Posterior cingulate gyrus (tissue), 11 donors: Measurements from ENCODE around the gene SLX9.
"Not testable (repeated sequence)": the region's sequence is repeated elsewhere in the genome, so short reads cannot be mapped to it uniquely, and the experiment has no call there.

ENCODE experiments used
- DNase-seq, 10 donors: peaks; one replicate each; pipeline versions ENCODE4 v3.0.0 to v3.0.0-alpha.2; 2020 to 2021; ENCODE audit warnings: mixed read lengths in 3 of 10
- intact Hi-C: fragments of 100-400 bp; cut with DNase I; formaldehyde crosslinking; loops from one replicate; pipeline ENCODE4 v1.15.1; 2023

Gene SLX9

DNA sequence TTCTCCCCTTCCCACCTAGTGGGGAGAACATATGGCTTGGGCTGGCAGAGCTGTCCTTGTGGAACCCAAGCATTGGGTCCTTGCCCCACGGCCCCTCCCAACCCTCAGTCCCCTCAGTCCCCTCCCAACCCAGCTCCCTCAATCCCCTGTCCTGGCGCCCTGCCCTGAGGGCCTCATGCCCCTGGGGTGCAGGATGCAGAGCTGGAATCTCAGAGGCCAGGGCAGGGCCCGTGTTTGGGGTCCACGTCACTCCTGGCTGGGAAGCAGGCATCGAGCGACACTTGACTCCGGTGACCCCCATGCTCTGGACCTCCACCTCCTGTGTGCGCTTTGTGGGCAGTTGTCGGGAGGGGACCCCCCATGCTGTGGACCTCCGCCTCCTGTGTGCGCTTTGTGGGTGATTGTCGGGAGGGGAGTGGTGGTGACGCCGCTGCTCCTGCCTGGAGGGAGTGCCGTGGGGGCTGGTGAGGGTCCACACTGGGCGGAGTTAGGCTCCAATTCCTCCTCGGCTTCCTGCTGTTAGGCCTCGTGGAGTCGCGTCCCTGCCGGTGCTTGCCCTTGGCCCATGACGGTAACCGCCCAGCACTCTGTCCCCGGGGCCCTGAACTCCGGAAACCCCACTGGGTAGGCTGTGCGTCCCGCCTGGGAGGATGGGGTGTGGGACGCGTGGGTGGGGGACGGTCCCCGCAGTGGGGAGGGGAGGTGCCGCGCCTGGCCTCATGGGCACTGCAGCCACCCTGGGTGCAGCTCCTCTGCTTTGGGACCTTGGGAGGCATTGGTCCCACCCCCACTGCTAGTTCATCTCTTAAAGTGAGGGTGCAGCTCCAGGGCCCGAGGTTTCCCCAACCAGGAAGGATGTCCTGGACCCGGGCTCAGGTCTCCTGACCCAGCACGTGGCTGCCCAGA, 31.2 kb downstream of the SLX9 start:
- intact Hi-C loops, result no loop called here

GRCh38 chr21:44971672-44971995, 31.8 kb downstream of the SLX9 start:
- intact Hi-C loops, result no loop called here

More for the DNA sequence above, 31.2 kb downstream of the SLX9 start:
- no peak for DNase-seq

GRCh38 chr21:44972301-44972814, 32.5 kb downstream of the SLX9 start:
- intact Hi-C loops, result no loop called here
- DNase-seq, result no peak

More at GRCh38 chr21:44971672-44971995, 31.8 kb downstream of the SLX9 start:
- DNase-seq, result no peak

DNA sequence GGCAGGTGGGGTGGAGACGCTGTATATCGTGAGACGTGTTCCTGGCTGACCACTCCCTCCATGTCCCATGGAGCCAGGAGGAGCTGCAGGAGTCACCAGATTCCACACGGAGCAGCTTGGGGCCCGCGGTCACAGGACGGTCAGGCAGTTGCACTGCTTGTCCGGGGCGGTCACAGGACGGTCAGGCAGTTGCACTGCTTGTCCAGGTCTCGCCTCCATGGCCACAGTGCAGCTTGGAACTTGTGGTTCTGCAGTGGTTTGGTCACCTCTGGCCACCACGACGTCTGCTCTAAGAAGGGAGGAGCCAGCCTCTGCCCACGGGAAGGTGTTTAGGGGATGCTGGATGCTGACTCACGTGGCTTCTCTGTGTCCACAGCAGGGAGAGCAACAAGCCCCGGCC, 33.0 kb downstream of the SLX9 start:
- intact Hi-C loops, result no loop called here
- DNase-seq, result no peak

DNA sequence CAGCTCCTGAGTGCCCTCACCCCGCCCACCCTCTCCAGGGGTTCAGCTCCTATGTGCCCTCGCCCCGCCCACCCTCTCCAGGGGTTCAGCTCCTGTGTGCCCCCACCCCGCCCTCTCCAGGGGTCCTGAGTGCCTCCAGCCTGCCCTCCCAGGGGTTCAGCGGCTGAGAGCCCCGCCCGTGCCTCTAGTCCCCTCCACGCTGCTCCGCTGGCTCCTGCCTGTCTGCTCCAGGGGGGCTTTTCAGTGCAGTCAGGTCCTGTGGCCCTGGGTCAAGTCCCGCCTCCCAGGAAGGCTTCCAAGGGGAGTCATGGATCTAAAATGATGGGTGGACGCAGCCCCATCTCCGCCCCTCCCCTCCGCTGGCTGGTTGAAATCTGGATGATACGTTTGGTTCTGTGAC, 33.8 kb downstream of the SLX9 start:
- no peak for DNase-seq
- intact Hi-C loops, result no loop called here

DNA sequence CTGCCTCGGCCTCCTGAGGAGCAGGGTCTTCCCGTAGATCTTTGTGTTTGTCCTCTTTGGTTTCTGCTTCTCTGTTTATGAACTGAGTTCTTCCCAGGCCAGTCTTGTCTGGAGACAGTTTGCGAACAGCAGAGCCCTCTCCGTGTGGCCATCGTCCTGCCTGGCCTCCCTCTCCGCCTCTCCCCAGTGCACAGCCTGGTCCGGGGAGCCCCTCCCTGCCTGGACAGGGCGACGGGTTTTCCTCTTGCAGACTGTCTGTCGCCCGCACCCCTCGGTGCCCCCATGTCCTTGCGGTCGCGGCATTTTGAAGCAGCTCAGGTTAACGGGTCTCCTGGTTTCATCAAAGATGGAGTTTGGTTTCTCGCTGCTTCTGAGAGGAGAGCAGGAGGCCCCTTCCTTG, 34.8 kb downstream of the SLX9 start:
- DNase-seq, result no peak
- intact Hi-C loops, result no loop called here

DNA sequence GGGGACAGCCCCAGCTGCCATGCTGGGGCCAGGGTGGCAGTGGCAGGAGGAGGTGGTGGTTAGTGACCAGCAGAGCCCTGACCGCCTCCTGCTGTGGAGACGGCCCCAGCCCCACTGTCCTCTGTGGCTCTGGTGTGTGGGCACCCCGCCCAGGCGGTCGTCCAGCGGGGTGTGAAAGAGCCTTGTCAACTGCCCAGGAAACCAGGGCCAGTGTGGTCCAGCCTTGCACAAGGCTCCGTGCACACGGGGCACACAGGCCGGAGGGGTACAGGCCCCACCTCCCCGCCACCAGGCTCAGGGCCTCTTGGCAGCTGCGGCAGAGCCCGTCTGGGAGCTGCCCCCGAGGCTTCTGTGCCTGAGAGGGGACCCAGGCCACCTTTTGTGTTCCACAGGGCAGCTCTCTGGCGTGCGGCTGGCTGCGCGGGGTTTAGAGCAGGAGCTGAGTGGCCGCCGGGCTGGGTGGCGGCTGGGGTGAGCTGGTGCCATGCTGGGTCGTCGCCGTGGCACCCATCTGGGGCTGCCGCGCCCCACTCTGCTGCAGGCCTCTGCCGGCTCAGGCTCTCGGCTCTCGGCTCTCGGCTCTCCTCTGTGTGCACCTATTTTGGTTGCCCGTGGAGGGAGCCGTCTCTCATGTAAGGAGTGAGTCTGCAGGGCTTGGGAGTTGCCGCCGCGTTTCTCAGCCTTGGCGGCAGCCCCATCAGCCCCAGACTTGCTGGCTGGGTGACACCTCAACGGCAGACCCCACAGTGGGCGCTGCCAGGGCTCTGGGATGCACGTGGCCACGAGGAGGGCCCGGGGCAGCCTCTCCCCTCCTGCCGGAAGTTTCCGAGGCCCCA, 36.1 kb downstream of the SLX9 start:
- DNase-seq, result no peak
- intact Hi-C loops, result no loop called here

DNA sequence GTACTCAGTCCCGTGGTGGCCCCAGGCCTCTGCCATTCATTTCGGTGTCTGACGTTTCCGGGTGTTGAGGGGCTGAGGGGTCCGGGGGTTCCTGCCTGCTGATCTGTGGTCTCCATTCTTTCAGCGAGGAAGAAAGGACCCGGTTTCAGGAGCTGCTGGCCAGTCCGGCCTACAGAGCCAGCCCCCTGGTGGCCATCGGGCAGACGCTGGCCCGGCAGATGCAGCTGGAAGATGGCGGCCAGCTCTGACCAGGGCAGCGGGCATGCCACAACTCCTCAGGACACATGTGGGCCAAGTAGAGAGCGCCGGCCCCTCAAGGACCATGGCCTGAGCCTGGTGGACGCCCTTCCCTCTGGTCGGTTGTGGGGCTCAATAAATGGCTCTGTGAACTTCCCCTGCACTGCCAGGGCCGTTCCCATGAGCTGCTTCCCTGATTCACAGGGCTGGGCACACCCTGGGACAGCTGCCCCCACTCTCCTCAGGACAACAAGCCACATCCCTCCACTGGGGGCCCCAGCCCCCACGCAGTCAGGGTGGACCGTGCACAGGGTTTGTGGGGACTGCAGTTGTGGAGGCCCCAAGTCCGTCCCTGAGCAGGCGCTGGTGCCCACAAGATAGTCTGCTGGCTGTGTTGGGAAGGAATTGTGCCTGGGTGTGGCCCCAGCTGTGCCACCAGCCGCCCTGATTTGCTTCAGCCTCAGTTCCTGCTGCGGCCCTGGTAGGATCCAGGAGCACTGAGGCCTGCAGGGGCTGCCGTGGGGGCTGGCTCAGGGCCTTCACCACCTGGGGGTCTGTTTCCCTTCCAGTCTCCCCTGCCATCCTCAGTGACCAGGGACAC, 36.9 kb downstream of the SLX9 start:
- intact Hi-C loops, DNase-seq: not testable (repeated sequence)

- no peak for DNase-seq
- intact Hi-C loops, result no loop called here
Observed at GRCh38 chr21:44977616-44978340, 37.9 kb downstream of the SLX9 start.

DNA sequence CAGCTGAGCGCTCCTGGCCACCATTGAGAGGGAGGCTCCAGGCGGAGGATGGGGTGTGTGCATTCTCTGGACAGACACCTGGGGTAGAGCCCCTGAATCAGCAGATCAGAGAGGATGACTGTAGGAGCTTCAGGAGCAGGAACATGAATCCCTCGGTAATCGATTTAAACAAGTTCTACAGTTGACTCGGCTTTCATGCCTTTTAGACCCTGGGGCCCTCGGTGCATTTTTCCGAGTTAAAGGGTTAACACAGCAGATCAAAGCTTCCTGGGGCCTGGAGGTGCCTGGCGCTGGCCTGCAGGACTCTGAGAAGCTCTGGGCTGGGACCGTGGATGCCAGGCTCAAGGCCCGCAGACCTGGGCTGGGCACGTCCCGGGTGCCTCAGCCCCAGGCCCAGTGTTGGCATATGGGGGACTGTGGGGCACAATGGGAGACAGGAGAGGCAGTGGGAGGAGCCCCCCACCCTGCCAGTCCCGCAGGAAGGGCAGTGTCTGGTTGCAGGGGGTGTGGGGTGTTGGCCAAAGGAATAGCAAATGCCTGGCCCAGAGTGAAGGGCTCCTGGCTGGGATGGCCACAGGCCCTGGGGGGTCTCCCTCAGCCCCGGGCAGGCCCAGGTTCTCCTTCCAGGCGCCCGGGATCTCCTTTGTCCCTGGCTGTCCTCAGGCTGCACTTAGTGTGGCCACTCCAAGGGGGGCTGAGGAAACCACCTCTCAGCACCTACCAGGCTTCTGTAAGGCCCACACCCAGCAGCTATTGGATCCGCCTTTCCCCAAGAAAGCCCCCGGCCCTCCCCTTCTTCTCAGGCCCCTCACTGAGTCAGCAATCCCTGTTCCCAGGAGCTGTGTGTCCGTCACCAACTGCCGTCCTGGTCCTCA, 40.1 kb downstream of the SLX9 start:
- no peak for DNase-seq
- intact Hi-C loops, result no loop called here

GRCh38 chr21:44980562-44981489, 41.0 kb downstream of the SLX9 start:
- intact Hi-C loops, result no loop called here
- peak in 3 of 10 donors; percentile 50 to 67 (median 52) for DNase-seq

GRCh38 chr21:44982558-44983250, 42.9 kb downstream of the SLX9 start:
- intact Hi-C loops, result no loop called here
- peak in 3 of 10 donors; percentile 69 to 80 (median 77) for DNase-seq

DNA sequence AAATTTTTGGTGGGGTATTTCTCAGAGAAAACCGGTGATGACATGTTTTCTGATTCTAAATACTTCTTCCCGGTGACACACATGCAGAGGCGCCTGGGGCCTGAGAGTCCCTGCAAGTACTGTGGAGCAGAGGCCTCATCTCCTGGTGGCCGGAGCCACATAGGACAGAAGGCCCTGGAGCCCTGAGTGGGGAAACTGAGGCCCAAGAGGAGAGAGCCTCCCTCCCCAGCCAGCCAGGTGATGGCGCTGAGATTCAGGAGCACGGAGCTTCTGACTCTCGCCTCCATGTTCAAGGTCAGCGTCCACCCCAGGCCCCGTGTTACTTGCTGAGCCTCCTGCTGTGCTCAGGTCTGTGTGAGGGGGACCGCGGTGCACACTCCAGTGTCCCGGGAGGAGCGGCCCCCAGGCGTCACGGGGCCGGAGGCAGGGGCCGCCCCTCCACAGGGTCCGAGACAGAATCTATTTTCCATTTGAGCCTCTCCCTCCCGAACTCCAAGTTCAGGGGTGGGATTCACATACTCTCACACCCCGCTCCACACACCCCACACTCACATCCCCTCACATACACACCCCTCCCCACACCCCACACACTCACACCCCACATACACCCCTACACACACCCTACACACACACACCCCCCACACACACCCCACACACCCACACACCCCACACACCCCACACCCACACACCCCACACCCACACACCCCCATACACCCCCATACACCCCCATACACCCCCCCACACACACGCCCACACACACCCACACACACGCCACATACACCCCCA, 43.8 kb downstream of the SLX9 start:
- intact Hi-C loops, result no loop called here
- peak in 4 of 10 donors; percentile 4 to 79 (median 64) for DNase-seq

DNA sequence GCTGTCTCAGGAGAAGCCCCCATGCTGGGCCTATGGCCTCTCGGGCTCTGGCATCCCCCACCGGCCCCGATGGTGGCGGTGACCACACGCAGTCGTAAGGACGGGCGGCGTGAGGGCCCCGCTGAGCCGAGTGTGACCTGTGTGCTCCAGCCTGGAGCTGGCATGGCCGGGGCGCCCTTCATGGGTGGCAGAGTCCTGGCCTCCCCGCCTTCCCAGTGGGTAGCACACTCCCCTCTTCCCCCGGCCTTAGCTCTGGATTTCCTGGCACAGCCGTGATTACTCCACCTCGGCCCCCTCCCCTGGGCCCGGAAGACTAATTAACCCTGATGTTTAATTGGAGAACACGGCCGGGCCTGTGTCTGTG, 44.6 kb downstream of the SLX9 start:
- peak in 5 of 10 donors; percentile 7 to 86 (median 48) for DNase-seq

GRCh38 chr21:44984792-44985440, 45.1 kb downstream of the SLX9 start:
- peak in 6 of 10 donors; percentile 10 to 80 (median 41) for DNase-seq
- intact Hi-C loops, result no loop called here

More for the DNA sequence above, 44.6 kb downstream of the SLX9 start:
- intact Hi-C loops, result no loop called here
